IPS-11a (cell line): ENCODE measurements around the gene SRC.

ENCODE experiments used
- H3K4me3 ChIP-seq: one replicate; pipeline ENCODE4 v1.5.1; 2013; ENCODE audit warnings: low read depth, low read length, control low read depth

Gene SRC

DNA sequence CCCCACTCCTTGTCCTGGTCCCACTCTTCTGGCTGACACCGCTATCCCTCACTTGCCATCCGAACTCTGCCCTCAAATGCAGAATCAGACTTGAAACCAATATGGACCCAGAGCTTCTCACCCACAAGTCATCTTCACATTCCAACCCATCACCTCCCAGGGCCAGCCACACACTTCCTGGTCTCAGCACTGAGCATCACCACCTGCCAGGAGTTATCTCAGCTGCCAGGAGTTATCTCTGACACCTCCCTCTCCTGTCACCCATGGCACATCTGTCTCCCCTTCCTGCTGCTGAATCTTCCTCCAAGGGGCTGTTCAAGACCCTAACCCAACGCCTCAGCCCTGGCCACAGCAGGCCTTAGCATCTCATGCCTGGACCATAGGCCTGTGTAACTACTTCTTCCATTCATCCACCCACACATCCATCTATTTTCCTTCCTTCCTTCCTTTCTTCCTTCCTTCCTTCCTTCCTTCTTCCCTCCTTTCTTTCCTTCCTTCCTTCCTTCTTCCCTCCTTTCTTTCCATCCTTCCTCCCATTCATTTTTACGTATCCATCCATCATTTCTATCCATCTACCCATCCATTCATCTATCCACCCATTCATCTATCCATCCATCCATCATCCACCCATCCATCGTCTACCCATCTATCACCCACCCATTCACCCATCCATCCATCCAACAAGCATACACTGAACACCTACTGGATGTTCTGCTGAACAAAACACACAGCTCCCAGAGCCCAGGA lies 100.5 kb downstream of the SRC start:
- H3K4me3 ChIP-seq: no peak overlapping the region

DNA sequence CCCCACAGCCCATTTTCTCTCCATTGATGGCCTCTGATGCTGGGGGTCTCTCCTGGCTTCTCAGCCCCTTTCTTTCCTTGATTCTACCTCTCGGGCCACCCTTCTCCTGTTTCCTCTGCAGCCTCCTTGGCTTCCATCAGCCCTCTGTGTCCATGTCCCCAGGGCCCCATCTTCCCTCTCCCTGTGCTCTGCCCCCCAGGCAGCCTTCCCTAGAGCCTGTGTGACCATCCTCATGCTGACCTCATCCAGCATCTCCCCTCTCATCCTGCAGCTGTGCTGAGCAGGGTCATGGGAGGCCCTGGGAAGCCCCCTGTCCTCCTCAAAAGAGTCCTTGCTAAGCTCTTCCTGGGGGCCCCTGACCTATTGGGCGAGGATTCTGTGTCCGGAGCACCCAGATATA lies 101.7 kb downstream of the SRC start:
- H3K4me3 ChIP-seq: no peak overlapping the region

DNA sequence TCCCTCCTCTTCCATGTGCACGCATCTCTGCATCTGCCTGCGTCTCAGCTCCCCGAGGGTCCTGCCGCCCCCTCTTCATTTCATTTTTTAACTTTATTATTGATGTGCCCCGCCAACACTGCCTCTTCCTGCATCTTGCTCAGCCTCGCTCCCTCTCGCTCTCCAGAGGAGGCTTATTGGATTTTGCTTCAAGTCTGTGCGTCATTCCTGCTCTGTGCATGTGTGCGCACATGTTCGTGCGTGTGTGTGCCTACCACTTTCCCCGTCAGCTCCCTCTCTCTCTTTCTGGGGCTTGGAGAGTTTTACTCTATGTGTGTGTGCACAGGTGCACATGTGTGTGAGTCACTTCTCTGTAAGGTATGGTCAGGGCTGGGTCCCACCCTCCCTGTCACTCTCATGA lies 103.3 kb downstream of the SRC start:
- no peak overlapping the region for H3K4me3 ChIP-seq

DNA sequence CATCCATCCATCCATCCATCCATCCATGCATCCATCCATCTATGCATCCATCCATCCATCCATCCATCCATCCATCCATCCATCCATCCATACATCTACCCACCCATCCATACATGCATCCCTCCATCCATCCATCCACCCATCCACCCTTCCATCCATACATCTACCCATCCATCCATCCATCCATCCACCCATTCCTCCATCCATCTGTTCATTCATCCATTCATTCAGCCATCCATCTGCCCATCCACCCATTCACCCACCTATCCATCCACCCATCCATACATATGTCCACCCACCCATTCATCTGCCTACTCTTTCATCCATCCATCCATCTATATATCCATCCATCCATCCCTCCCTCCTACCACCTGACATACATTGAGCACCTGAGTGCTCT lies 104.4 kb downstream of the SRC start:
- no peak overlapping the region for H3K4me3 ChIP-seq

DNA sequence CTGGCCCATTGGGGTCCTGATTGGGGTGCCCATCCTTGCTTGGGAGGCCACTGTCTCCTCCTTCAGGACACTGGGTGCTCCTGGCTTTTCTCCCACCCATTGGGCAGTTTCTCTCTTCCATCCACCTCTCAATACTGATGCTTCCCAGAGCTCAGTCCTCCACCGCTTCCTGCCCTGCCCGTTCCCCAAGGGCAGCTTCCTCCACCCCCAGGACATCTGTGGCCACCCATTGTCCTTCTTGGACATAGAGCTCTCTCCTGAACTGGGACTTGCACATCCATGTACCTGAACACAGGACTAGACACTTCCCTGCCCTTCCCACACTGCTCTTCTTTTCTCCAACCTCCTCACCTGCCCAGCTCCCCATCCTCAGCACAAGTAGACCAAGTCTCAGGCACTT lies 105.7 kb downstream of the SRC start:
- H3K4me3 ChIP-seq: no peak overlapping the region

- H3K4me3 ChIP-seq: no peak overlapping the region
These were observed 106.3 kb downstream of the SRC start for GRCh38 chr20:37452236-37452635.

DNA sequence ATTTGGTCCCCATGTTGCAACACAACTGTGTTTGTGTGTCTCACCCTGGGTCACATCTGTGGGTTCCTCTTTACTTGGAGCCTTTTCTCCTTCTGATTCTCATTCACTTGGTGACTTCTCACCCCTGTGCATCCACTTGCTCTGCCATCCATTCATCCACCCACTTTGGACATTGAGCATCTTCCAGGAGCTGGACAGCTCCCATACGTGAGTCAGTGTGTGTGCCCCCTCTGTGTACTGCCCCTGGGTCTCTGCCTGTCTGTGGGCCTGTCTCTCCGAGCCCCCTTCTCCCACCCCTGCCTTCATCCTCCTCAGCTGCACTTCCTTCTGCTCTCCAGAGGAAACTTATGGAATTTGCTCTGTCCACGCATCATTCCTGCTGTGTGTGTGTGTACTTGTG lies 107.3 kb downstream of the SRC start:
- no peak overlapping the region for H3K4me3 ChIP-seq

DNA sequence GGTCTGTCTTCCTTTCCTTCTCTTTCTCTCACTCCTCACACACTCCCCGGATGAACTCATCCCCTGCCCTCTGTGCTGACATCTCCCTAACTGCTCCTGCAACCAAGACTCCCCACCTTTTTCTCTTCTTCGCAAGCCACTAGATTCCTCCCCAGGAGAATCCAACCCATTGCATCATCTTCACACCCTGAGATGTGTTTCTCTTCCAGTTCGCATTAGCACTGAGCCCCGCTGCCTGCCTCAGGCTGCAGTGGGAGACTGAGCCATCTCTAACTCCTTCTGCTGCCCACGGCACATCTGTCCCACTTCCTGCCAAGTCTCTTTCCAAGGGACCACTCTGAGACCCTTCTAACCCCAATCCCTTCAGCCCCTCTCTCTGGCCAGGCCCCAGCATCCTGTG lies 107.9 kb downstream of the SRC start:
- no peak overlapping the region for H3K4me3 ChIP-seq

DNA sequence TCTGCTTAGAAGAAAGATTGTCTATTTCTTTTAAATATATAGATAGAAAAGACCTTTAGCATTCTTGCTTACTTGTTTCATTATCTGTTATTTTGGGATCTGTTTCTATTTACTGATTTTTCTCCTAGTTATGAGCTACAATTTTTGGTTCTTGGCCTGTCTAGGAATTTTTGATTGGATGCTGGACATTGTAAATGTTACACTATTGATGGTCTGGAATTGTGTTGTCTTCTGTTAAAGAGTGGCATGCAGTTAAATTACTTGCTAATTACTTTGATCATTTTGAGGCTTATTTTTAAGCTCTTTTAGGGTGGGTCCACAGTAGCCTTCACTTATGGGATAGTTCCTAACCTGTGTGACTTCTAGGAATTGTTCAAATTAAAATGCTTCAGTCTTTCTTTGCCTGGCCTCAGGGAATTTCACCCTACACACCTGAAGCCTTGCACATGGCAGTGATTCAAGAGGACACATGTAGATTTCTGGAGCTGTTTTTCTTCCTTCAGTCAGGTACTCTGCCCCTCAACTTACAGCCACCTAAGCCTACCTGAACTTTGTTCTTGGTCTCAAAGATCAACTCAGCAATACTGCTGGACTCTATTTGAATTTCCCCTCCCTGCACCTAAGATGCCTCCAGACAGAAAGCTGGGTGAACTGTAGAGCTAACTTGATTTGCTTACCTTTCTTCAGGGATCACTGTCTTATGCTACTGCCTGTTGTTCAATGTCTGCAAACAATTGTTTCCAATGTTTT lies 108.9 kb downstream of the SRC start:
- no peak overlapping the region for H3K4me3 ChIP-seq
